Endothelial cell of umbilical vein (primary cell): ENCODE data around the gene MAP10. TPM values are rescaled to one million over a fixed set of nuclear protein-coding genes. Genes with fewer than 3 reads are reported as not detected.

ENCODE experiments used
- BruUV-seq: library from RNA; stranded (reverse); fragments of 400-500 nt; replicated peaks from 2 replicates; lab custom pipeline; 2021; lab: Mats Ljungman, UMichigan
- CTCF ChIA-PET: fragments of 300-600, 350-600 bp; sonication (Branson Sonifier 250); formaldehyde crosslinking; loops from one replicate; lab custom pipeline; 2021; ENCODE audit warnings: antibody characterized with exemption, inconsistent platforms; lab: Charles Lee
- POLR2A ChIA-PET: fragments of 300-600, 350-600 bp; sonication (Branson Sonifier 250); formaldehyde crosslinking; loops from one replicate; lab custom pipeline; 2021; ENCODE audit warnings: antibody characterized with exemption, inconsistent platforms; lab: Charles Lee
- DNase-seq: peaks from one replicate; pipeline ENCODE4 v3.0.0-alpha.2; 2011; ENCODE audit warnings: low read depth, low spot score
- FAIRE-seq: peaks from 2 replicates; lab custom pipeline; 2011; peaks lifted over from hg19 to GRCh38; lab: Jason Lieb, UNC
- H2AFZ ChIP-seq: 2 replicates; pipeline ENCODE4 v1.6.0; 2012; ENCODE audit warnings: low read depth, low read length, control low read depth, inconsistent platforms
- H3K27ac ChIP-seq: 2 replicates; pipeline ENCODE4 v1.5.1; 2011; ENCODE audit warnings: low read depth, mild to moderate bottlenecking, control low read depth, low read length, moderate library complexity; ENCODE audit not compliant: insufficient read depth
- H3K27me3 ChIP-seq, 2 experiments: 2 replicates each; pipeline versions ENCODE4 v1.6.0 to v1.6.1; 2011; ENCODE audit warnings: low read length in 2 of 2, mixed read lengths in 1 of 2; ENCODE audit not compliant: control insufficient read depth in 2 of 2, insufficient read depth in 2 of 2
- H3K36me3 ChIP-seq, 2 experiments: 2 replicates in 1 of 2; 3 replicates in 1 of 2; pipeline ENCODE4 v1.5.1; 2011; ENCODE audit warnings: low read length in 2 of 2, mild to moderate bottlenecking in 1 of 2, moderate library complexity in 1 of 2; ENCODE audit not compliant: control insufficient read depth in 2 of 2, insufficient read depth in 2 of 2; ENCODE audit errors: extremely low read depth in 1 of 2
- H3K4me1 ChIP-seq: 3 replicates; pipeline ENCODE4 v1.5.1; 2011; ENCODE audit warnings: mild to moderate bottlenecking, low read length; ENCODE audit not compliant: control insufficient read depth, insufficient read depth; ENCODE audit errors: extremely low read depth
- H3K4me2 ChIP-seq: 2 replicates; pipeline ENCODE4 v1.6.1; 2011; ENCODE audit warnings: low read length, control low read depth, mixed read lengths; ENCODE audit not compliant: insufficient read depth
- H3K4me3 ChIP-seq, 3 experiments: fragments of 200-600 bp in 1 of 3; sonication (generic), shearing (Covaris generic) in 1 of 3; replicated peaks in 1 of 3; 2 replicates each; pipeline ENCODE4 v1.5.1; 2011 to 2016; ENCODE audit warnings: control low read depth in 3 of 3, low read length in 3 of 3, mild to moderate bottlenecking in 2 of 3, inconsistent platforms in 1 of 3, low read depth in 1 of 3, moderate library complexity in 1 of 3; ENCODE audit not compliant: insufficient read depth in 1 of 3
- H3K79me2 ChIP-seq: 2 replicates; pipeline ENCODE4 v1.6.0; 2012; ENCODE audit warnings: low read length, inconsistent platforms; ENCODE audit not compliant: control insufficient read depth, insufficient read depth
- H3K9ac ChIP-seq: replicated peaks from 2 replicates; pipeline ENCODE3; 2011; ENCODE audit warnings: low read length, control low read depth; ENCODE audit not compliant: insufficient read depth; ENCODE audit errors: extremely low read depth
- H3K9me1 ChIP-seq: replicated peaks from 3 replicates; pipeline ENCODE4 v1.6.0; 2011; ENCODE audit warnings: mild to moderate bottlenecking, low read length; ENCODE audit not compliant: control insufficient read depth, insufficient read depth; ENCODE audit errors: extremely low read depth
- H3K9me3 ChIP-seq: replicated peaks from 2 replicates; pipeline ENCODE4 v1.5.1; 2012; ENCODE audit warnings: low read length, inconsistent platforms; ENCODE audit not compliant: control insufficient read depth, insufficient read depth
- H4K20me1 ChIP-seq: replicated peaks from 2 replicates; pipeline ENCODE3; 2011; ENCODE audit warnings: mild to moderate bottlenecking, low read length; ENCODE audit not compliant: control insufficient read depth, insufficient read depth; ENCODE audit errors: extremely low read depth
- EZH2 ChIP-seq: IDR thresholded peaks from 2 replicates; pipeline ENCODE4 v1.6.1; 2012; ENCODE audit warnings: borderline replicate concordance, low read depth, mild to moderate bottlenecking, moderate library complexity, low read length, inconsistent platforms; ENCODE audit not compliant: severe bottlenecking
- FOS ChIP-seq: IDR thresholded peaks from 2 replicates; pipeline ENCODE4 v1.6.1; 2011; ENCODE audit warnings: mild to moderate bottlenecking, low read length, moderate library complexity, borderline replicate concordance; ENCODE audit not compliant: insufficient read depth
- GATA2 ChIP-seq: IDR thresholded peaks from 2 replicates; pipeline ENCODE4 v1.7.0; 2011; ENCODE audit warnings: low read depth, mild to moderate bottlenecking, moderate library complexity, mixed read lengths, low read length; ENCODE audit not compliant: insufficient read length, insufficient read depth
- JUN ChIP-seq: IDR thresholded peaks from 2 replicates; pipeline ENCODE4 v1.6.1; 2011; ENCODE audit warnings: borderline replicate concordance, low read depth; ENCODE audit not compliant: insufficient read length, insufficient read depth
- MYC ChIP-seq: IDR thresholded peaks from one replicate; pipeline ENCODE4 v1.6.1; 2011; ENCODE audit warnings: mild to moderate bottlenecking, low read depth, low read length
- POLR2A ChIP-seq: IDR thresholded peaks from 2 replicates; pipeline ENCODE4 v1.6.1; 2012; ENCODE audit warnings: low read depth, mild to moderate bottlenecking, control low read depth, low read length
- POLR2AphosphoS5 ChIP-seq: IDR thresholded peaks from 2 replicates; pipeline ENCODE4 v1.6.1; 2012; ENCODE audit warnings: low read depth, mild to moderate bottlenecking, control low read depth, low read length, moderate library complexity; ENCODE audit not compliant: insufficient read depth
- dilution Hi-C: fragments of 300-500 bp; cut with MboI; formaldehyde crosslinking; loops from one replicate; pipeline ENCODE4 v1.15.0; 2019; ENCODE audit warnings: low sequenced_read_pairs; ENCODE audit not compliant: extremely low pct_ligation_motif_present
- intact Hi-C: fragments of 100-400 bp; cut with micrococcal nuclease; formaldehyde crosslinking; loops from one replicate; pipeline ENCODE4 v1.10.0; 2022
- polyA plus RNA-seq, 4 experiments: library from polyadenylated mRNA; depleted of rRNA in 3 of 4; stranded (reverse) in 3 of 4; unstranded in 1 of 4; fragments of >200 nt; gene quantifications; 2 replicates each; pipeline versions ENCODE4 v1.2.1 to v1.2.3, GENCODE V29; 2011 to 2012; ENCODE audit warnings: missing spikeins in 1 of 4
- total RNA-seq: library from RNA; stranded (reverse); gene quantifications from 2 replicates; pipeline ENCODE4 v1.2.3, GENCODE V29; 2021
- TF ChIP-seq, protein P1 (sequence below): IDR thresholded peaks from 2 replicates; pipeline ENCODE4 v1.6.1; 2011; ENCODE audit not compliant: insufficient read depth, insufficient read length
- TF ChIP-seq, protein P2 (sequence below), 2 donors: IDR thresholded peaks; 1 replicate in 1 of 2; 2 replicates in 1 of 2; pipeline ENCODE4 v1.5.1; 2011; ENCODE audit warnings: low read length in 2 of 2, mild to moderate bottlenecking in 2 of 2, moderate library complexity in 2 of 2, control low read depth in 1 of 2, inconsistent platforms in 1 of 2, low read depth in 1 of 2; ENCODE audit not compliant: insufficient read depth in 1 of 2; ENCODE audit errors: extremely low read depth in 1 of 2

Gene MAP10
- total and polyA plus RNA-seq, 2 donors (not counting 3 experiments of a cell fraction or from before 2014, with no cell fraction given) = 0.88 to 2.0 TPM

DNA sequence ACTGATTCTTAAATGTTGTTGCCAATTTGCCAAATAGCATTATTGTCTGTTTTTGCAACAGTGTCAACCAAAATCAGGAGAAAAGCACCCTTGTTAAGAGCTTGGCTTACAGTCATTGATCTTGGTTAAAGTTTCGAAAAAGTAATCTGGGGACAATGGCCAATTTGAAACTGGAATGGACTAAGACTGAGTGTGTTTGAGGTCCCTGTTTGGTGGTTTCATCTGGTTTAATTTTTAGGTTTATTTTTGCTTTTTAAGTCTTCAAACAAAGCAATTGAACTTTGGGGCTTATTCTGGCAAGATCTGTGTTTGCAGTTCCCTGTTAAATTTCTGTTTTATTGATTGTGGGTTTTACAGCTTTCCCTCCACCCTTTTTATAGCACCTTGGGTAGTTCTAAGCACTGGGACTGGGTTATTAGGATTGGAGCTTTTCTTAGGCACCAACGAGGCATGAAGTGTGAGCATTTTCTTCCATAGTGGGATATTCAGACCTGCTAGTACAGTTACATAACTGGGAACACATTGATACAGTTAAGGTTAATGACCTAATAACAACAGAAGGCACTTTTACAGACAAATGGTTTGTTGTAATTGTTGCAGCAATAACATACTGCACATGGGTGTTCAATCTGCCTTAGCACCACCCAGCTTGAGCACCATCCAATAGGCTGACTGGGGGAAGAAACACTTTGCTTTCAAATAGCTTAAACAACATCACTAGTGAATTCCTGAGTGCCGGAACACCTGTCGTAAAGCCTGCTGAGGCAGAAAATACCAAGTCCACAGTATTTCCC lies 40.6 kb upstream of the MAP10 start:
- Histone ChIP-seq H2AFZ (no peak overlapping the region), H3K4me2 (no peak overlapping the region), H3K4me1 (no peaks in the 10 kb centered on the region), H3K27me3 (no peaks in the 10 kb centered on the region), H4K20me1 (no peaks in the 10 kb centered on the region), H3K27ac (no peak overlapping the region), H3K9ac (no peak overlapping the region), H3K9me1 (no peaks in the 10 kb centered on the region), H3K4me3 (no peak overlapping the region), H3K9me3 (no peaks in the 10 kb centered on the region), H3K36me3 (no peaks in the 10 kb centered on the region), H3K79me2 (no peaks in the 10 kb centered on the region)
- ChIA-PET POLR2A (no interaction called here), CTCF (no interaction called here)
- no peak for TF ChIP-seq FOS
- no peak for TF ChIP-seq EZH2
- TF ChIP-seq MYC = no peak
- TF ChIP-seq, protein P1, sequence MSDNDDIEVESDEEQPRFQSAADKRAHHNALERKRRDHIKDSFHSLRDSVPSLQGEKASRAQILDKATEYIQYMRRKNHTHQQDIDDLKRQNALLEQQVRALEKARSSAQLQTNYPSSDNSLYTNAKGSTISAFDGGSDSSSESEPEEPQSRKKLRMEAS = no peak
- no peak for TF ChIP-seq JUN
- TF ChIP-seq POLR2AphosphoS5 = no peak
- no peak for TF ChIP-seq POLR2A
- TF ChIP-seq, protein P2, sequence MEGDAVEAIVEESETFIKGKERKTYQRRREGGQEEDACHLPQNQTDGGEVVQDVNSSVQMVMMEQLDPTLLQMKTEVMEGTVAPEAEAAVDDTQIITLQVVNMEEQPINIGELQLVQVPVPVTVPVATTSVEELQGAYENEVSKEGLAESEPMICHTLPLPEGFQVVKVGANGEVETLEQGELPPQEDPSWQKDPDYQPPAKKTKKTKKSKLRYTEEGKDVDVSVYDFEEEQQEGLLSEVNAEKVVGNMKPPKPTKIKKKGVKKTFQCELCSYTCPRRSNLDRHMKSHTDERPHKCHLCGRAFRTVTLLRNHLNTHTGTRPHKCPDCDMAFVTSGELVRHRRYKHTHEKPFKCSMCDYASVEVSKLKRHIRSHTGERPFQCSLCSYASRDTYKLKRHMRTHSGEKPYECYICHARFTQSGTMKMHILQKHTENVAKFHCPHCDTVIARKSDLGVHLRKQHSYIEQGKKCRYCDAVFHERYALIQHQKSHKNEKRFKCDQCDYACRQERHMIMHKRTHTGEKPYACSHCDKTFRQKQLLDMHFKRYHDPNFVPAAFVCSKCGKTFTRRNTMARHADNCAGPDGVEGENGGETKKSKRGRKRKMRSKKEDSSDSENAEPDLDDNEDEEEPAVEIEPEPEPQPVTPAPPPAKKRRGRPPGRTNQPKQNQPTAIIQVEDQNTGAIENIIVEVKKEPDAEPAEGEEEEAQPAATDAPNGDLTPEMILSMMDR (IDR thresholded peaks at IDR 0.05; ENCODE audit: extremely low read depth in 1 of 2, insufficient read depth in 1 of 2, low read depth in 1 of 2, low read length in 2 of 2) = no peak
- no peak for TF ChIP-seq GATA2
- intact Hi-C loops = no loop called here
- no peak for DNase-seq
- FAIRE-seq = no peak
- dilution Hi-C loops = no loop called here
- no TSS peak for BruUV-seq
